Ishikawa (cell line): ENCODE measurements around the gene ABTB2.

ENCODE experiments used
- CEBPB ChIP-seq: IDR thresholded peaks from 2 replicates; pipeline ENCODE4 v1.6.1; 2012
- CREB1 ChIP-seq: IDR thresholded peaks from 2 replicates; pipeline ENCODE4 v1.6.1; 2012; ENCODE audit warnings: low read depth
- EGR1 ChIP-seq: IDR thresholded peaks from 2 replicates; pipeline ENCODE4 v1.6.1; 2012
- EP300 ChIP-seq: IDR thresholded peaks from 2 replicates; pipeline ENCODE4 v1.6.1; 2012; ENCODE audit warnings: borderline replicate concordance
- FOXM1 ChIP-seq: IDR thresholded peaks from 2 replicates; pipeline ENCODE4 v1.6.1; 2012; ENCODE audit warnings: low read depth, borderline replicate concordance
- NFIC ChIP-seq: IDR thresholded peaks from 2 replicates; pipeline ENCODE4 v1.6.1; 2012
- RAD21 ChIP-seq: IDR thresholded peaks from 2 replicates; pipeline ENCODE4 v1.6.1; 2012; ENCODE audit warnings: low read depth
- TAF1 ChIP-seq: IDR thresholded peaks from 2 replicates; pipeline ENCODE4 v1.6.1; 2012; ENCODE audit warnings: low read depth, mild to moderate bottlenecking
- TCF12 ChIP-seq: IDR thresholded peaks from 2 replicates; pipeline ENCODE4 v1.6.1; 2012; ENCODE audit warnings: low read depth
- TEAD4 ChIP-seq: IDR thresholded peaks from 2 replicates; pipeline ENCODE4 v1.6.1; 2012
- USF1 ChIP-seq: IDR thresholded peaks from 2 replicates; pipeline ENCODE4 v1.6.1; 2012
- YY1 ChIP-seq: IDR thresholded peaks from 2 replicates; pipeline ENCODE4 v1.6.1; 2012; ENCODE audit warnings: low read depth
- ZBTB7A ChIP-seq: IDR thresholded peaks from 2 replicates; pipeline ENCODE4 v1.6.1; 2012; ENCODE audit warnings: low read depth
- TF ChIP-seq, protein P1 (sequence below): IDR thresholded peaks from 2 replicates; pipeline ENCODE4 v1.6.1; 2012
- TF ChIP-seq, protein P2 (sequence below): IDR thresholded peaks from 2 replicates; pipeline ENCODE4 v1.6.1; 2012; ENCODE audit warnings: low read depth, mild to moderate bottlenecking

Gene ABTB2

GRCh38 chr11:34356576-34356912, 1.3 kb downstream of the ABTB2 start:
- no peak for TF ChIP-seq RAD21
- no peak for TF ChIP-seq TCF12
- TF ChIP-seq FOXM1 = no peak
- no peak for TF ChIP-seq TEAD4
- TF ChIP-seq, protein P1, sequence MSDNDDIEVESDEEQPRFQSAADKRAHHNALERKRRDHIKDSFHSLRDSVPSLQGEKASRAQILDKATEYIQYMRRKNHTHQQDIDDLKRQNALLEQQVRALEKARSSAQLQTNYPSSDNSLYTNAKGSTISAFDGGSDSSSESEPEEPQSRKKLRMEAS = no peak
- TF ChIP-seq YY1 = no peak
- TF ChIP-seq NFIC = no peak
- TF ChIP-seq EGR1 = no peak
- TF ChIP-seq CEBPB = no peak
- TF ChIP-seq CREB1 = no peak
- no peak for TF ChIP-seq ZBTB7A
- TF ChIP-seq, protein P2, sequence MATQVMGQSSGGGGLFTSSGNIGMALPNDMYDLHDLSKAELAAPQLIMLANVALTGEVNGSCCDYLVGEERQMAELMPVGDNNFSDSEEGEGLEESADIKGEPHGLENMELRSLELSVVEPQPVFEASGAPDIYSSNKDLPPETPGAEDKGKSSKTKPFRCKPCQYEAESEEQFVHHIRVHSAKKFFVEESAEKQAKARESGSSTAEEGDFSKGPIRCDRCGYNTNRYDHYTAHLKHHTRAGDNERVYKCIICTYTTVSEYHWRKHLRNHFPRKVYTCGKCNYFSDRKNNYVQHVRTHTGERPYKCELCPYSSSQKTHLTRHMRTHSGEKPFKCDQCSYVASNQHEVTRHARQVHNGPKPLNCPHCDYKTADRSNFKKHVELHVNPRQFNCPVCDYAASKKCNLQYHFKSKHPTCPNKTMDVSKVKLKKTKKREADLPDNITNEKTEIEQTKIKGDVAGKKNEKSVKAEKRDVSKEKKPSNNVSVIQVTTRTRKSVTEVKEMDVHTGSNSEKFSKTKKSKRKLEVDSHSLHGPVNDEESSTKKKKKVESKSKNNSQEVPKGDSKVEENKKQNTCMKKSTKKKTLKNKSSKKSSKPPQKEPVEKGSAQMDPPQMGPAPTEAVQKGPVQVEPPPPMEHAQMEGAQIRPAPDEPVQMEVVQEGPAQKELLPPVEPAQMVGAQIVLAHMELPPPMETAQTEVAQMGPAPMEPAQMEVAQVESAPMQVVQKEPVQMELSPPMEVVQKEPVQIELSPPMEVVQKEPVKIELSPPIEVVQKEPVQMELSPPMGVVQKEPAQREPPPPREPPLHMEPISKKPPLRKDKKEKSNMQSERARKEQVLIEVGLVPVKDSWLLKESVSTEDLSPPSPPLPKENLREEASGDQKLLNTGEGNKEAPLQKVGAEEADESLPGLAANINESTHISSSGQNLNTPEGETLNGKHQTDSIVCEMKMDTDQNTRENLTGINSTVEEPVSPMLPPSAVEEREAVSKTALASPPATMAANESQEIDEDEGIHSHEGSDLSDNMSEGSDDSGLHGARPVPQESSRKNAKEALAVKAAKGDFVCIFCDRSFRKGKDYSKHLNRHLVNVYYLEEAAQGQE = no peak
- no peak for TF ChIP-seq USF1
- TF ChIP-seq TAF1 = no peak
- no peak for TF ChIP-seq EP300

DNA sequence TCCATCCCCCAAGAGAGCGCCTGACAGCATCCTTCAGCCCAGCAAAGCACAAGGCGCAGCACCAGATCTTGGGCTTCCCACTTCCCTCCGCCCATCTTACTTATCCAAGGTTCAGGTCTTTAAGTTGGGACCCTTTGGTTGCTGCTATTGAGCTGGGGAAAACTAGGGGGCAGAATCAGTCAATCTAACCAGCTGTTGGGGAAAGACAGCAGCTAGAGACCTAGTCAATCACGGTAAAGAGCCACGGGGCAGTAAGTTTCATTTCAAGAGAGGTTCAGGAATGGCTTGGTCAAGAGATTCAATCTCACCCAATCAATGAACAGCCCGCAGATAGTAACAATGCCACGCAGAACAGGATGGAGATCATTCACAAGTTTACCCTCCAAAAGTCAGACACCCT, 1.7 kb downstream of the ABTB2 start:
- TF ChIP-seq TAF1 = no peak
- TF ChIP-seq ZBTB7A = no peak
- no peak for TF ChIP-seq CEBPB
- TF ChIP-seq YY1 = no peak
- TF ChIP-seq RAD21 = no peak
- no peak for TF ChIP-seq FOXM1
- no peak for TF ChIP-seq NFIC
- TF ChIP-seq, protein P2 = no peak
- TF ChIP-seq CREB1 = no peak

- no peak for TF ChIP-seq EP300
- no peak for TF ChIP-seq NFIC
- TF ChIP-seq YY1 = no peak
- TF ChIP-seq TEAD4 = no peak
- TF ChIP-seq TAF1 = no peak
- no peak for TF ChIP-seq RAD21
- TF ChIP-seq, protein P2 = no peak
- no peak for TF ChIP-seq TCF12
- TF ChIP-seq USF1 = no peak
- no peak for TF ChIP-seq ZBTB7A
- TF ChIP-seq FOXM1 = no peak
- TF ChIP-seq EGR1 = no peak
- TF ChIP-seq CEBPB = no peak
- no peak for TF ChIP-seq CREB1
- TF ChIP-seq, protein P1 = no peak
Observed at GRCh38 chr11:34355726-34356125, 2.1 kb downstream of the ABTB2 start.

DNA sequence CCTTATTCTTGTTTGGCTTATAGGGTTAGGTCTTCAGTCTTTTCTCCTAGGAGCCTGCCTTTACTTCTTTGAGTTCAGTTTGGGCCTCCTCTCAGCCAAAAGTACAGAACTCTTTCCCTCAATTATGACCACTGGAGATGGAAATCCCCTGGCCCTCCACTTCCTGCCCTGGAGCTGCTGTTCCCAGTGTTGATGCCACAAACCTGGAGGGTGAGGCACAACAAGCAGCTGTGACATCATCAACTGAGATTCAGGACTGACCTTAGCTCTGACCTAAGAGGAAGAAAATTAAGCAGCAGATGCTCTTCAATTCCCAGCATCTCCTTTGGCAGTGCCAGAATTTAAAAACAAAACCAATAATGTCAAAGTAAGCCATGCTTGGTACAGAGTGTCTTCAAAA, 3.0 kb downstream of the ABTB2 start:
- no peak for TF ChIP-seq ZBTB7A
- TF ChIP-seq TAF1 = no peak
- no peak for TF ChIP-seq RAD21
- no peak for TF ChIP-seq NFIC
- TF ChIP-seq CREB1 = no peak
- no peak for TF ChIP-seq FOXM1
- TF ChIP-seq, protein P1 = no peak
- no peak for TF ChIP-seq EGR1
- TF ChIP-seq, protein P2 = no peak
- no peak for TF ChIP-seq CEBPB
- TF ChIP-seq TCF12 = no peak
- TF ChIP-seq YY1 = no peak
- no peak for TF ChIP-seq EP300
- TF ChIP-seq TEAD4 = no peak
- no peak for TF ChIP-seq USF1
